Prostate gland (tissue), 2 donors: ENCODE data around the gene CDK11A.
"Not testable (repeated sequence)": the region's sequence is repeated elsewhere in the genome, so short reads cannot be mapped to it uniquely, and the experiment has no call there.

ENCODE experiments used
- POLR2A ChIP-seq: fragments of 450-650 bp; IDR thresholded peaks from one replicate; pipeline ENCODE4 v1.6.1; 2016; ENCODE audit warnings: antibody characterized with exemption, mild to moderate bottlenecking
- TF ChIP-seq, protein P1 (sequence below), 4 experiments: fragments of 200-600 bp in 2 of 4; fragments of 450-650 bp in 2 of 4; sonication (generic) in 2 of 4; IDR thresholded peaks; 1 replicate in 3 of 4; 2 replicates in 1 of 4; pipeline ENCODE4 v1.5.1; 2016 to 2019; ENCODE audit warnings: antibody characterized with exemption in 4 of 4, mild to moderate bottlenecking in 2 of 4, moderate library complexity in 2 of 4

- TF ChIP-seq, protein P1, sequence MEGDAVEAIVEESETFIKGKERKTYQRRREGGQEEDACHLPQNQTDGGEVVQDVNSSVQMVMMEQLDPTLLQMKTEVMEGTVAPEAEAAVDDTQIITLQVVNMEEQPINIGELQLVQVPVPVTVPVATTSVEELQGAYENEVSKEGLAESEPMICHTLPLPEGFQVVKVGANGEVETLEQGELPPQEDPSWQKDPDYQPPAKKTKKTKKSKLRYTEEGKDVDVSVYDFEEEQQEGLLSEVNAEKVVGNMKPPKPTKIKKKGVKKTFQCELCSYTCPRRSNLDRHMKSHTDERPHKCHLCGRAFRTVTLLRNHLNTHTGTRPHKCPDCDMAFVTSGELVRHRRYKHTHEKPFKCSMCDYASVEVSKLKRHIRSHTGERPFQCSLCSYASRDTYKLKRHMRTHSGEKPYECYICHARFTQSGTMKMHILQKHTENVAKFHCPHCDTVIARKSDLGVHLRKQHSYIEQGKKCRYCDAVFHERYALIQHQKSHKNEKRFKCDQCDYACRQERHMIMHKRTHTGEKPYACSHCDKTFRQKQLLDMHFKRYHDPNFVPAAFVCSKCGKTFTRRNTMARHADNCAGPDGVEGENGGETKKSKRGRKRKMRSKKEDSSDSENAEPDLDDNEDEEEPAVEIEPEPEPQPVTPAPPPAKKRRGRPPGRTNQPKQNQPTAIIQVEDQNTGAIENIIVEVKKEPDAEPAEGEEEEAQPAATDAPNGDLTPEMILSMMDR (IDR thresholded peaks at IDR 0.05) = not testable (repeated sequence)
- TF ChIP-seq POLR2A = not testable (repeated sequence)
Observed at GRCh38 chr1:1675218-1675617, 48.9 kb downstream of the CDK11A start.
